ENCODE data around the gene PTER.

- TF ChIP-seq CTCF (IDR thresholded peaks at IDR 0.05; ENCODE audit: poor library complexity) (no peak), EZH2 (IDR thresholded peaks at IDR 0.05; ENCODE audit: borderline replicate concordance) (no peak)
These were observed 107.3 kb downstream of the PTER start for GRCh38 chr10:16544099-16544498.

Data from hepatocyte (in vitro differentiated cells).